Activated T-helper 1 cell treated with anti-CD3 and anti-CD28 coated beads, Interleukin-12 subunit alpha, Interleukin-12 subunit beta, Interleukin-2, Interleukin-4 antibody, amounts not matched to agents 30 ng/mL and 10 ng/mL and 1 ng/mL, durations not matched to agents 14 hours and 24 hours and 36 hours (primary cell): ENCODE results near the gene CSPG4. TPM values are rescaled to one million over a fixed set of nuclear protein-coding genes. Genes with fewer than 3 reads are reported as not detected.
"Not testable (repeated sequence)": the region's sequence is repeated elsewhere in the genome, so short reads cannot be mapped to it uniquely, and the experiment has no call there.

Source experiments
- DNase-seq: peaks from one replicate; pipeline ENCODE4 v3.0.0; 2021; ENCODE audit warnings: low spot score
- H3K27ac Mint-ChIP-seq: one replicate; pipeline ENCODE4 v1.8.0; 2021; ENCODE audit warnings: mild to moderate bottlenecking, mixed read lengths
- H3K27me3 Mint-ChIP-seq: one replicate; pipeline ENCODE4 v1.8.0; 2022; ENCODE audit warnings: mild to moderate bottlenecking, moderate library complexity, mixed read lengths; ENCODE audit not compliant: insufficient read depth
- H3K36me3 Mint-ChIP-seq: one replicate; pipeline ENCODE4 v1.8.0; 2021; ENCODE audit warnings: low read depth, mixed read lengths
- H3K4me1 Mint-ChIP-seq: one replicate; pipeline ENCODE4 v1.8.0; 2021; ENCODE audit warnings: low read depth, mixed read lengths
- H3K4me3 Mint-ChIP-seq: one replicate; pipeline ENCODE4 v1.8.0; 2021; ENCODE audit warnings: mild to moderate bottlenecking, moderate library complexity, mixed read lengths
- H3K9me3 Mint-ChIP-seq: one replicate; pipeline ENCODE4 v1.8.0; 2021; ENCODE audit warnings: mixed read lengths
- intact Hi-C: fragments of 100-400 bp; cut with micrococcal nuclease; formaldehyde crosslinking; loops from one replicate; pipeline ENCODE4 v1.15.1; 2024
- total RNA-seq: library from RNA; stranded (reverse); gene quantifications from 2 replicates; pipeline ENCODE4 v1.2.3, GENCODE V29; 2022

CSPG4 gene
- total RNA-seq, 1 donor from 2014 or later: not detected

- H3K27me3 Mint-ChIP-seq: peaks cover 25% of the 10 kb centered on the region
- H3K4me3 Mint-ChIP-seq, H3K4me1 Mint-ChIP-seq, intact Hi-C loops, H3K36me3 Mint-ChIP-seq, DNase-seq, H3K27ac Mint-ChIP-seq, H3K9me3 Mint-ChIP-seq: not testable (repeated sequence)
These were observed 3.8 kb upstream of the CSPG4 start for GRCh38 chr15:75716249-75716950.

GRCh38 chr15:75715312-75715832, 2.7 kb upstream of the CSPG4 start:
- H3K4me1 Mint-ChIP-seq, H3K36me3 Mint-ChIP-seq, H3K9me3 Mint-ChIP-seq, intact Hi-C loops, H3K4me3 Mint-ChIP-seq, DNase-seq, H3K27ac Mint-ChIP-seq: not testable (repeated sequence)
- peaks cover 23% of the 10 kb centered on the region for H3K27me3 Mint-ChIP-seq

- H3K27ac Mint-ChIP-seq: no peak overlapping the region
- H3K36me3 Mint-ChIP-seq: no peaks in the 10 kb centered on the region
- no peak overlapping the region for H3K4me3 Mint-ChIP-seq
- intact Hi-C loops: no loop called here
- DNase-seq: no peak
- H3K9me3 Mint-ChIP-seq: no peaks in the 10 kb centered on the region
- H3K4me1 Mint-ChIP-seq: no peaks in the 10 kb centered on the region
- peaks cover 23% of the 10 kb centered on the region for H3K27me3 Mint-ChIP-seq
These were observed 1.5 kb upstream of the CSPG4 start for GRCh38 chr15:75714195-75714594.

GRCh38 chr15:75713338-75713895, 769 bp upstream of the CSPG4 start:
- H3K27me3 Mint-ChIP-seq: peaks cover 23% of the 10 kb centered on the region
- no peak overlapping the region for H3K27ac Mint-ChIP-seq
- H3K9me3 Mint-ChIP-seq: no peaks in the 10 kb centered on the region
- H3K4me1 Mint-ChIP-seq: no peaks in the 10 kb centered on the region
- intact Hi-C loops: no loop called here
- H3K4me3 Mint-ChIP-seq: no peak overlapping the region
- no peaks in the 10 kb centered on the region for H3K36me3 Mint-ChIP-seq
- no peak for DNase-seq

- H3K9me3 Mint-ChIP-seq, H3K27ac Mint-ChIP-seq, H3K4me3 Mint-ChIP-seq, intact Hi-C loops, H3K36me3 Mint-ChIP-seq, DNase-seq, H3K4me1 Mint-ChIP-seq: not testable (repeated sequence)
- H3K27me3 Mint-ChIP-seq: peaks cover 17% of the 10 kb centered on the region
These were observed 1.2 kb downstream of the CSPG4 start for GRCh38 chr15:75711495-75711894.

- H3K9me3 Mint-ChIP-seq, DNase-seq, intact Hi-C loops, H3K4me1 Mint-ChIP-seq, H3K4me3 Mint-ChIP-seq, H3K36me3 Mint-ChIP-seq, H3K27ac Mint-ChIP-seq: not testable (repeated sequence)
- peaks cover 17% of the 10 kb centered on the region for H3K27me3 Mint-ChIP-seq
These were observed 1.8 kb downstream of the CSPG4 start for GRCh38 chr15:75710874-75711273.

GRCh38 chr15:75709458-75709857, 3.2 kb downstream of the CSPG4 start:
- H3K9me3 Mint-ChIP-seq, H3K27ac Mint-ChIP-seq, H3K4me3 Mint-ChIP-seq, intact Hi-C loops, H3K36me3 Mint-ChIP-seq, H3K4me1 Mint-ChIP-seq, DNase-seq: not testable (repeated sequence)
- peaks cover 17% of the 10 kb centered on the region for H3K27me3 Mint-ChIP-seq

- H3K27me3 Mint-ChIP-seq: peaks cover 4% of the 10 kb centered on the region
- H3K4me3 Mint-ChIP-seq: no peak overlapping the region
- H3K36me3 Mint-ChIP-seq: no peaks in the 10 kb centered on the region
- H3K27ac Mint-ChIP-seq: no peak overlapping the region
- no peaks in the 10 kb centered on the region for H3K9me3 Mint-ChIP-seq
- DNase-seq: no peak
- intact Hi-C loops: no loop called here
- H3K4me1 Mint-ChIP-seq: no peaks in the 10 kb centered on the region
These were observed 6.0 kb downstream of the CSPG4 start for GRCh38 chr15:75706682-75706954.

GRCh38 chr15:75705854-75706681, 6.6 kb downstream of the CSPG4 start:
- intact Hi-C loops: no loop called here
- no peak overlapping the region for H3K27ac Mint-ChIP-seq
- H3K4me3 Mint-ChIP-seq: no peak overlapping the region
- DNase-seq: no peak
- H3K36me3 Mint-ChIP-seq: no peaks in the 10 kb centered on the region
- no peaks in the 10 kb centered on the region for H3K27me3 Mint-ChIP-seq
- H3K9me3 Mint-ChIP-seq: no peaks in the 10 kb centered on the region
- H3K4me1 Mint-ChIP-seq: no peaks in the 10 kb centered on the region

- H3K4me1 Mint-ChIP-seq, DNase-seq, H3K4me3 Mint-ChIP-seq, H3K36me3 Mint-ChIP-seq, H3K27me3 Mint-ChIP-seq, intact Hi-C loops, H3K9me3 Mint-ChIP-seq, H3K27ac Mint-ChIP-seq: not testable (repeated sequence)
These were observed 7.3 kb downstream of the CSPG4 start for GRCh38 chr15:75705375-75705774.

- H3K4me3 Mint-ChIP-seq: no peak overlapping the region
- no peaks in the 10 kb centered on the region for H3K4me1 Mint-ChIP-seq
- no peak overlapping the region for H3K27ac Mint-ChIP-seq
- intact Hi-C loops: no loop called here
- no peak for DNase-seq
- H3K36me3 Mint-ChIP-seq: no peaks in the 10 kb centered on the region
- no peaks in the 10 kb centered on the region for H3K9me3 Mint-ChIP-seq
- H3K27me3 Mint-ChIP-seq: no peaks in the 10 kb centered on the region
These were observed 8.0 kb downstream of the CSPG4 start for GRCh38 chr15:75704618-75705017.

GRCh38 chr15:75704263-75704615, 8.4 kb downstream of the CSPG4 start:
- Mint-ChIP-seq H3K4me1 (no peaks in the 10 kb centered on the region), H3K36me3 (no peaks in the 10 kb centered on the region), H3K27me3 (no peaks in the 10 kb centered on the region), H3K27ac (no peak overlapping the region), H3K4me3 (no peak overlapping the region), H3K9me3 (no peaks in the 10 kb centered on the region)
- intact Hi-C loops: no loop called here
- no peak for DNase-seq

GRCh38 chr15:75703440-75704262, 9.0 kb downstream of the CSPG4 start:
- intact Hi-C loops, H3K27ac Mint-ChIP-seq, H3K9me3 Mint-ChIP-seq, DNase-seq, H3K36me3 Mint-ChIP-seq, H3K27me3 Mint-ChIP-seq, H3K4me1 Mint-ChIP-seq, H3K4me3 Mint-ChIP-seq: not testable (repeated sequence)
